Endothelial cell of umbilical vein (primary cell): Measurements from ENCODE around the gene MEF2D. TPM values are rescaled to one million over a fixed set of nuclear protein-coding genes. Genes with fewer than 3 reads are reported as not detected.

Experiments
- BruUV-seq: library from RNA; stranded (reverse); fragments of 400-500 nt; replicated peaks from 2 replicates; lab custom pipeline; 2021; lab: Mats Ljungman, UMichigan
- CTCF ChIA-PET: fragments of 300-600, 350-600 bp; sonication (Branson Sonifier 250); formaldehyde crosslinking; loops from one replicate; lab custom pipeline; 2021; ENCODE audit warnings: antibody characterized with exemption, inconsistent platforms; lab: Charles Lee
- POLR2A ChIA-PET: fragments of 300-600, 350-600 bp; sonication (Branson Sonifier 250); formaldehyde crosslinking; loops from one replicate; lab custom pipeline; 2021; ENCODE audit warnings: antibody characterized with exemption, inconsistent platforms; lab: Charles Lee
- DNase-seq: peaks from one replicate; pipeline ENCODE4 v3.0.0-alpha.2; 2011; ENCODE audit warnings: low read depth, low spot score
- FAIRE-seq: peaks from 2 replicates; lab custom pipeline; 2011; peaks lifted over from hg19 to GRCh38; lab: Jason Lieb, UNC
- H2AFZ ChIP-seq: 2 replicates; pipeline ENCODE4 v1.6.0; 2012; ENCODE audit warnings: low read depth, low read length, control low read depth, inconsistent platforms
- H3K27ac ChIP-seq: 2 replicates; pipeline ENCODE4 v1.5.1; 2011; ENCODE audit warnings: low read depth, mild to moderate bottlenecking, control low read depth, low read length, moderate library complexity; ENCODE audit not compliant: insufficient read depth
- H3K27me3 ChIP-seq, 2 experiments: 2 replicates each; pipeline versions ENCODE4 v1.6.0 to v1.6.1; 2011; ENCODE audit warnings: low read length in 2 of 2, mixed read lengths in 1 of 2; ENCODE audit not compliant: control insufficient read depth in 2 of 2, insufficient read depth in 2 of 2
- H3K36me3 ChIP-seq, 2 experiments: 2 replicates in 1 of 2; 3 replicates in 1 of 2; pipeline ENCODE4 v1.5.1; 2011; ENCODE audit warnings: low read length in 2 of 2, mild to moderate bottlenecking in 1 of 2, moderate library complexity in 1 of 2; ENCODE audit not compliant: control insufficient read depth in 2 of 2, insufficient read depth in 2 of 2; ENCODE audit errors: extremely low read depth in 1 of 2
- H3K4me1 ChIP-seq: 3 replicates; pipeline ENCODE4 v1.5.1; 2011; ENCODE audit warnings: mild to moderate bottlenecking, low read length; ENCODE audit not compliant: control insufficient read depth, insufficient read depth; ENCODE audit errors: extremely low read depth
- H3K4me2 ChIP-seq: 2 replicates; pipeline ENCODE4 v1.6.1; 2011; ENCODE audit warnings: low read length, control low read depth, mixed read lengths; ENCODE audit not compliant: insufficient read depth
- H3K4me3 ChIP-seq, 3 experiments: fragments of 200-600 bp in 1 of 3; sonication (generic), shearing (Covaris generic) in 1 of 3; replicated peaks in 1 of 3; 2 replicates each; pipeline ENCODE4 v1.5.1; 2011 to 2016; ENCODE audit warnings: control low read depth in 3 of 3, low read length in 3 of 3, mild to moderate bottlenecking in 2 of 3, inconsistent platforms in 1 of 3, low read depth in 1 of 3, moderate library complexity in 1 of 3; ENCODE audit not compliant: insufficient read depth in 1 of 3
- H3K79me2 ChIP-seq: 2 replicates; pipeline ENCODE4 v1.6.0; 2012; ENCODE audit warnings: low read length, inconsistent platforms; ENCODE audit not compliant: control insufficient read depth, insufficient read depth
- H3K9ac ChIP-seq: replicated peaks from 2 replicates; pipeline ENCODE3; 2011; ENCODE audit warnings: low read length, control low read depth; ENCODE audit not compliant: insufficient read depth; ENCODE audit errors: extremely low read depth
- H3K9me1 ChIP-seq: replicated peaks from 3 replicates; pipeline ENCODE4 v1.6.0; 2011; ENCODE audit warnings: mild to moderate bottlenecking, low read length; ENCODE audit not compliant: control insufficient read depth, insufficient read depth; ENCODE audit errors: extremely low read depth
- H3K9me3 ChIP-seq: replicated peaks from 2 replicates; pipeline ENCODE4 v1.5.1; 2012; ENCODE audit warnings: low read length, inconsistent platforms; ENCODE audit not compliant: control insufficient read depth, insufficient read depth
- H4K20me1 ChIP-seq: replicated peaks from 2 replicates; pipeline ENCODE3; 2011; ENCODE audit warnings: mild to moderate bottlenecking, low read length; ENCODE audit not compliant: control insufficient read depth, insufficient read depth; ENCODE audit errors: extremely low read depth
- EZH2 ChIP-seq: IDR thresholded peaks from 2 replicates; pipeline ENCODE4 v1.6.1; 2012; ENCODE audit warnings: borderline replicate concordance, low read depth, mild to moderate bottlenecking, moderate library complexity, low read length, inconsistent platforms; ENCODE audit not compliant: severe bottlenecking
- FOS ChIP-seq: IDR thresholded peaks from 2 replicates; pipeline ENCODE4 v1.6.1; 2011; ENCODE audit warnings: mild to moderate bottlenecking, low read length, moderate library complexity, borderline replicate concordance; ENCODE audit not compliant: insufficient read depth
- GATA2 ChIP-seq: IDR thresholded peaks from 2 replicates; pipeline ENCODE4 v1.7.0; 2011; ENCODE audit warnings: low read depth, mild to moderate bottlenecking, moderate library complexity, mixed read lengths, low read length; ENCODE audit not compliant: insufficient read length, insufficient read depth
- JUN ChIP-seq: IDR thresholded peaks from 2 replicates; pipeline ENCODE4 v1.6.1; 2011; ENCODE audit warnings: borderline replicate concordance, low read depth; ENCODE audit not compliant: insufficient read length, insufficient read depth
- MYC ChIP-seq: IDR thresholded peaks from one replicate; pipeline ENCODE4 v1.6.1; 2011; ENCODE audit warnings: mild to moderate bottlenecking, low read depth, low read length
- POLR2A ChIP-seq: IDR thresholded peaks from 2 replicates; pipeline ENCODE4 v1.6.1; 2012; ENCODE audit warnings: low read depth, mild to moderate bottlenecking, control low read depth, low read length
- POLR2AphosphoS5 ChIP-seq: IDR thresholded peaks from 2 replicates; pipeline ENCODE4 v1.6.1; 2012; ENCODE audit warnings: low read depth, mild to moderate bottlenecking, control low read depth, low read length, moderate library complexity; ENCODE audit not compliant: insufficient read depth
- dilution Hi-C: fragments of 300-500 bp; cut with MboI; formaldehyde crosslinking; loops from one replicate; pipeline ENCODE4 v1.15.0; 2019; ENCODE audit warnings: low sequenced_read_pairs; ENCODE audit not compliant: extremely low pct_ligation_motif_present
- intact Hi-C: fragments of 100-400 bp; cut with micrococcal nuclease; formaldehyde crosslinking; loops from one replicate; pipeline ENCODE4 v1.10.0; 2022
- polyA plus RNA-seq, 4 experiments: library from polyadenylated mRNA; depleted of rRNA in 3 of 4; stranded (reverse) in 3 of 4; unstranded in 1 of 4; fragments of >200 nt; gene quantifications; 2 replicates each; pipeline versions ENCODE4 v1.2.1 to v1.2.3, GENCODE V29; 2011 to 2012; ENCODE audit warnings: missing spikeins in 1 of 4
- total RNA-seq: library from RNA; stranded (reverse); gene quantifications from 2 replicates; pipeline ENCODE4 v1.2.3, GENCODE V29; 2021
- TF ChIP-seq, protein P1 (sequence below): IDR thresholded peaks from 2 replicates; pipeline ENCODE4 v1.6.1; 2011; ENCODE audit not compliant: insufficient read depth, insufficient read length
- TF ChIP-seq, protein P2 (sequence below), 2 donors: IDR thresholded peaks; 1 replicate in 1 of 2; 2 replicates in 1 of 2; pipeline ENCODE4 v1.5.1; 2011; ENCODE audit warnings: low read length in 2 of 2, mild to moderate bottlenecking in 2 of 2, moderate library complexity in 2 of 2, control low read depth in 1 of 2, inconsistent platforms in 1 of 2, low read depth in 1 of 2; ENCODE audit not compliant: insufficient read depth in 1 of 2; ENCODE audit errors: extremely low read depth in 1 of 2

Gene MEF2D
- total and polyA plus RNA-seq, 2 donors (not counting 3 experiments of a cell fraction or from before 2014, with no cell fraction given) = 45.4 to 52.2 TPM

DNA sequence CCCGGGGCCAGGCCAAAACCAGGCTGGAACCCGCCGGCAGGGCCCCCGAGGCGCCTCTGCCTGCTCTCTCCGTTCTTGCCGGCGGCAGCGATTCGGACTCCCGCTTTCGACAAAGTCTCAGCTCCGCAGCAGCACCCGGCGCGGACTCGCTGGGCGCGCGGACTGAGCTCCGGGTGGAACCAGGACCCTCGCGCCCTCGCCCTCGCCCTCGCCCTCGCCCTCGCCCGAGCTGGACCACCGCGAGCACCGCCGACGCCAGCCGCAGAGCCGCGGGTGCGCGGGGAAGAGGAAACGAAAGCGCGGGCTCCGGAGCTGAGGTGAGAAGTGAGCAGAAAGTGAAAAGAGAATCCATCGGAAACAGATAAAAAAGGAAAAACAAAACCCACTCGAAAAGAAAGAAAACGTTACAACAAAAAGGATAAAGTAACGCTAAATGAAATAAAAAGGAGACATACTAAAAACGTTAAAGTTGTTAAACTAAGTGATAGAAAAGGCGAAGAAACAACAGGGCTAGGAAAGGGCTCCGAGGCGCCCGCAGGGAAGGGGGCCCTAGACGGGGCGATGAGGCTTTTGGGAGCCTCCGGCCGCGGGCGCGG, 64.9 kb downstream of the MEF2D start:
- no peak overlapping the region for H3K27ac ChIP-seq
- H2AFZ ChIP-seq = peak overlapping the region; percentile 26
- H3K4me2 ChIP-seq = peak overlapping the region; percentile 60
- H3K36me3 ChIP-seq = no peaks in the 10 kb centered on the region
- peak overlapping the region in 1 of 3 experiments; percentile 30 for H3K4me3 ChIP-seq
- H3K4me1 ChIP-seq = peaks cover 4% of the 10 kb centered on the region
- H3K9me3 ChIP-seq = no peaks in the 10 kb centered on the region
- no peak for TF ChIP-seq GATA2
- TF ChIP-seq, protein P1, sequence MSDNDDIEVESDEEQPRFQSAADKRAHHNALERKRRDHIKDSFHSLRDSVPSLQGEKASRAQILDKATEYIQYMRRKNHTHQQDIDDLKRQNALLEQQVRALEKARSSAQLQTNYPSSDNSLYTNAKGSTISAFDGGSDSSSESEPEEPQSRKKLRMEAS = no peak
- no peak for TF ChIP-seq EZH2
- TF ChIP-seq JUN = no peak
- TF ChIP-seq FOS = no peak
- TF ChIP-seq, protein P2, sequence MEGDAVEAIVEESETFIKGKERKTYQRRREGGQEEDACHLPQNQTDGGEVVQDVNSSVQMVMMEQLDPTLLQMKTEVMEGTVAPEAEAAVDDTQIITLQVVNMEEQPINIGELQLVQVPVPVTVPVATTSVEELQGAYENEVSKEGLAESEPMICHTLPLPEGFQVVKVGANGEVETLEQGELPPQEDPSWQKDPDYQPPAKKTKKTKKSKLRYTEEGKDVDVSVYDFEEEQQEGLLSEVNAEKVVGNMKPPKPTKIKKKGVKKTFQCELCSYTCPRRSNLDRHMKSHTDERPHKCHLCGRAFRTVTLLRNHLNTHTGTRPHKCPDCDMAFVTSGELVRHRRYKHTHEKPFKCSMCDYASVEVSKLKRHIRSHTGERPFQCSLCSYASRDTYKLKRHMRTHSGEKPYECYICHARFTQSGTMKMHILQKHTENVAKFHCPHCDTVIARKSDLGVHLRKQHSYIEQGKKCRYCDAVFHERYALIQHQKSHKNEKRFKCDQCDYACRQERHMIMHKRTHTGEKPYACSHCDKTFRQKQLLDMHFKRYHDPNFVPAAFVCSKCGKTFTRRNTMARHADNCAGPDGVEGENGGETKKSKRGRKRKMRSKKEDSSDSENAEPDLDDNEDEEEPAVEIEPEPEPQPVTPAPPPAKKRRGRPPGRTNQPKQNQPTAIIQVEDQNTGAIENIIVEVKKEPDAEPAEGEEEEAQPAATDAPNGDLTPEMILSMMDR (IDR thresholded peaks at IDR 0.05; ENCODE audit: extremely low read depth in 1 of 2, insufficient read depth in 1 of 2, low read depth in 1 of 2, low read length in 2 of 2) = no peak
- TF ChIP-seq POLR2AphosphoS5 = no peak
- no peak for TF ChIP-seq POLR2A
- no peak for TF ChIP-seq MYC
- no peak overlapping the region for H3K9ac ChIP-seq
- no peaks in the 10 kb centered on the region for H4K20me1 ChIP-seq
- no TSS peak for BruUV-seq
- no peaks in the 10 kb centered on the region for H3K79me2 ChIP-seq
- peaks cover 92 to 97% of the 10 kb centered on the region in 2 experiments for H3K27me3 ChIP-seq
- CTCF ChIA-PET = interaction anchor here (0.9 to 8.0 kb wide), 2 partner anchors 10 to 49 kb away, joined by 4 to 111 read pairs; no protein-coding TSS in a partner anchor
- no peaks in the 10 kb centered on the region for H3K9me1 ChIP-seq
- DNase-seq (no peak), FAIRE-seq (no peak)
- POLR2A ChIA-PET = no interaction called here
- intact Hi-C loops = no loop called here
- dilution Hi-C loops = no loop called here
